ENCODE results near the gene MEGF11.

The MEGF11 gene

GRCh38 chr15:65956307-65956706, 297.2 kb downstream of the MEGF11 start:
- TF ChIP-seq CTCF (IDR thresholded peaks at IDR 0.05), result no peak

GRCh38 chr15:65954289-65954741, 299.2 kb downstream of the MEGF11 start:
- no peak for DNase-seq

More at GRCh38 chr15:65956307-65956706, 297.2 kb downstream of the MEGF11 start:
- no peak overlapping the region for H3K4me3 Mint-ChIP-seq
- no peaks in the 10 kb centered on the region for H3K4me1 Mint-ChIP-seq
- H3K36me3 Mint-ChIP-seq (ENCODE audit: low read depth), result no peaks in the 10 kb centered on the region
- H3K27me3 Mint-ChIP-seq (ENCODE audit: low read depth, poor library complexity), result peaks cover 20% of the 10 kb centered on the region
- DNase-seq, result no peak
- no peak overlapping the region for H3K27ac Mint-ChIP-seq
- H3K9me3 Mint-ChIP-seq, result no peaks in the 10 kb centered on the region

GRCh38 chr15:65953622-65954021, 299.9 kb downstream of the MEGF11 start:
- DNase-seq, result no peak
- H3K4me3 Mint-ChIP-seq, result no peak overlapping the region
- H3K27me3 Mint-ChIP-seq (ENCODE audit: low read depth, poor library complexity), result peaks cover 12% of the 10 kb centered on the region
- no peak overlapping the region for H3K27ac Mint-ChIP-seq
- no peaks in the 10 kb centered on the region for H3K36me3 Mint-ChIP-seq (ENCODE audit: low read depth)
- H3K9me3 Mint-ChIP-seq, result no peaks in the 10 kb centered on the region
- H3K4me1 Mint-ChIP-seq, result peaks cover 8% of the 10 kb centered on the region
- TF ChIP-seq CTCF (IDR thresholded peaks at IDR 0.05), result no peak

More at GRCh38 chr15:65954289-65954741, 299.2 kb downstream of the MEGF11 start:
- no peak overlapping the region for H3K27ac Mint-ChIP-seq
- no peak for TF ChIP-seq CTCF (IDR thresholded peaks at IDR 0.05)
- H3K36me3 Mint-ChIP-seq (ENCODE audit: low read depth), result no peaks in the 10 kb centered on the region
- peaks cover 12% of the 10 kb centered on the region for H3K27me3 Mint-ChIP-seq (ENCODE audit: low read depth, poor library complexity)
- H3K4me1 Mint-ChIP-seq, result peaks cover under 1% of the 10 kb centered on the region
- H3K9me3 Mint-ChIP-seq, result no peaks in the 10 kb centered on the region
- no peak overlapping the region for H3K4me3 Mint-ChIP-seq

- H3K4me3 Mint-ChIP-seq, result no peak overlapping the region
- DNase-seq, result peak; percentile 85
- no peaks in the 10 kb centered on the region for H3K9me3 Mint-ChIP-seq
- no peak for TF ChIP-seq CTCF (IDR thresholded peaks at IDR 0.05)
- H3K4me1 Mint-ChIP-seq, result peaks cover 8% of the 10 kb centered on the region
- no peak overlapping the region for H3K27ac Mint-ChIP-seq
- peaks cover 12% of the 10 kb centered on the region for H3K27me3 Mint-ChIP-seq (ENCODE audit: low read depth, poor library complexity)
- no peaks in the 10 kb centered on the region for H3K36me3 Mint-ChIP-seq (ENCODE audit: low read depth)
These were observed 301.0 kb downstream of the MEGF11 start for GRCh38 chr15:65952391-65953053.

- Mint-ChIP-seq H3K9me3 (no peaks in the 10 kb centered on the region), H3K36me3 (ENCODE audit: low read depth) (no peaks in the 10 kb centered on the region), H3K4me1 (peaks cover 8% of the 10 kb centered on the region), H3K27me3 (ENCODE audit: low read depth, poor library complexity) (peaks cover 7% of the 10 kb centered on the region), H3K27ac (no peak overlapping the region), H3K4me3 (no peak overlapping the region)
- DNase-seq, result no peak
- no peak for TF ChIP-seq CTCF (IDR thresholded peaks at IDR 0.05)
These were observed 302.5 kb downstream of the MEGF11 start for GRCh38 chr15:65951007-65951406.

GRCh38 chr15:65949491-65949890, 304.1 kb downstream of the MEGF11 start:
- H3K4me1 Mint-ChIP-seq, result peaks cover 8% of the 10 kb centered on the region
- peaks cover 10% of the 10 kb centered on the region for H3K27me3 Mint-ChIP-seq (ENCODE audit: low read depth, poor library complexity)
- no peaks in the 10 kb centered on the region for H3K36me3 Mint-ChIP-seq (ENCODE audit: low read depth)
- H3K27ac Mint-ChIP-seq, result no peak overlapping the region
- no peak overlapping the region for H3K4me3 Mint-ChIP-seq
- no peak for DNase-seq
- no peak for TF ChIP-seq CTCF (IDR thresholded peaks at IDR 0.05)
- H3K9me3 Mint-ChIP-seq, result no peaks in the 10 kb centered on the region

All from nephron progenitor cell (in vitro differentiated cells).